Panc1 (cell line): ENCODE data around the gene APLP2. TPM values are rescaled to one million over a fixed set of nuclear protein-coding genes. Genes with fewer than 3 reads are reported as not detected.
"Not testable (repeated sequence)": the region's sequence is repeated elsewhere in the genome, so short reads cannot be mapped to it uniquely, and the experiment has no call there.

ENCODE experiments used
- ATAC-seq: fragments of 200-7000 bp; cut with Tn5 transposase; 2 replicates; pipeline ENCODE4 v1.9.1; 2020; ENCODE audit warnings: mild to moderate bottlenecking, moderate library complexity
- Bru-seq: library from RNA; stranded (reverse); fragments of 400-500 nt; gene quantifications from one replicate; lab custom pipeline; 2021; lab: Mats Ljungman, UMichigan
- BruChase-seq, 2 experiments: library from RNA; stranded (reverse); fragments of 400-500 nt; gene quantifications; one replicate each; lab custom pipeline; 2021; lab: Mats Ljungman, UMichigan
- BruUV-seq: library from RNA; stranded (reverse); fragments of 400-500 nt; replicated peaks from 2 replicates; lab custom pipeline; 2021; lab: Mats Ljungman, UMichigan
- CTCF ChIA-PET: fragments of 300-600 bp; sonication (Branson Sonifier 250); formaldehyde crosslinking; loops from one replicate; lab custom pipeline; 2022; ENCODE audit warnings: antibody characterized with exemption; lab: Charles Lee
- POLR2A ChIA-PET: fragments of 300-600 bp; sonication (Branson Sonifier 250); formaldehyde crosslinking; loops from one replicate; lab custom pipeline; 2022; ENCODE audit warnings: antibody characterized with exemption; lab: Charles Lee
- DNase-seq: peaks from one replicate; pipeline ENCODE4 v3.0.0-alpha.2; 2010; ENCODE audit warnings: low read depth, low spot score
- H3K27ac ChIP-seq: 2 replicates; pipeline ENCODE4 v1.5.1; 2011; ENCODE audit warnings: mild to moderate bottlenecking, low read length, inconsistent platforms
- H3K27me3 ChIP-seq: fragments of 200-500 bp; sonication (Bioruptor generic); 2 replicates; pipeline ENCODE4 v1.6.0; 2014; ENCODE audit warnings: low read length, inconsistent platforms; ENCODE audit not compliant: control insufficient read depth, insufficient read depth
- H3K36me3 ChIP-seq: fragments of 200-500 bp; sonication (Bioruptor generic); 2 replicates; pipeline ENCODE4 v1.5.1; 2014; ENCODE audit warnings: inconsistent platforms, mild to moderate bottlenecking, low read length, moderate library complexity; ENCODE audit not compliant: control insufficient read depth, insufficient read depth
- H3K4me1 ChIP-seq: 2 replicates; pipeline ENCODE4 v1.5.1; 2011; ENCODE audit warnings: inconsistent platforms, mild to moderate bottlenecking, low read length, moderate library complexity; ENCODE audit not compliant: control insufficient read depth, insufficient read depth
- H3K4me3 ChIP-seq, 2 experiments: 2 replicates each; pipeline ENCODE4 v1.5.1; 2011 to 2012; ENCODE audit warnings: low read depth in 2 of 2, low read length in 2 of 2, mild to moderate bottlenecking in 2 of 2, inconsistent platforms in 1 of 2, moderate library complexity in 1 of 2
- H3K9me3 ChIP-seq: fragments of 200-500 bp; sonication (Bioruptor generic); 2 replicates; pipeline ENCODE4 v1.5.1; 2014; ENCODE audit warnings: low read depth, mild to moderate bottlenecking, inconsistent platforms, low read length, moderate library complexity; ENCODE audit not compliant: control insufficient read depth, insufficient read depth
- POLR2AphosphoS5 ChIP-seq: IDR thresholded peaks from 2 replicates; pipeline ENCODE4 v1.6.1; 2012; ENCODE audit warnings: mild to moderate bottlenecking, low read depth, low read length, moderate library complexity
- SIN3A ChIP-seq: IDR thresholded peaks from 2 replicates; pipeline ENCODE4 v1.6.1; 2012; ENCODE audit warnings: low read depth, mild to moderate bottlenecking, low read length, moderate library complexity, borderline replicate concordance; ENCODE audit not compliant: insufficient read depth
- TCF7L2 ChIP-seq: IDR thresholded peaks from 2 replicates; pipeline ENCODE4 v1.6.1; 2011; ENCODE audit warnings: mild to moderate bottlenecking, low read depth, low read length, inconsistent platforms
- in situ Hi-C: cut with HindIII; loops from 2 replicates; pipeline ENCODE4 v1.10.0; 2016; ENCODE audit warnings: low sequenced_read_pairs, low pct_unique_long_range_greater_than_20kb
- intact Hi-C: fragments of 100-400 bp; cut with micrococcal nuclease; formaldehyde crosslinking; loops from one replicate; pipeline ENCODE4 v1.10.0; 2022; ENCODE audit not compliant: unreplicated experiment
- long read RNA-seq: library from polyadenylated mRNA; unstranded; transcript quantifications from one replicate; pipeline ENCODE4 v2.0.0, GENCODE V29; 2021; ENCODE audit not compliant: unreplicated experiment
- polyA plus RNA-seq: library from polyadenylated mRNA; unstranded; fragments of >200 nt; gene quantifications from one replicate; pipeline ENCODE4 v1.2.1, GENCODE V29; 2012; ENCODE audit warnings: missing spikeins; ENCODE audit not compliant: insufficient read length
- total RNA-seq: library from RNA; stranded (reverse); gene quantifications from one replicate; pipeline ENCODE4 v1.2.1, GENCODE V29; 2021; ENCODE audit not compliant: unreplicated experiment
- TF ChIP-seq, protein P1 (sequence below): fragments of 450-650 bp; IDR thresholded peaks from 2 replicates; pipeline ENCODE4 v1.5.1; 2017; ENCODE audit warnings: mild to moderate bottlenecking
- TF ChIP-seq, protein P2 (sequence below), 2 experiments: IDR thresholded peaks; 2 replicates each; pipeline ENCODE4 v1.6.1; 2011 to 2012; ENCODE audit warnings: low read depth in 2 of 2, control low read depth in 1 of 2, low read length in 1 of 2, mild to moderate bottlenecking in 1 of 2, moderate library complexity in 1 of 2; ENCODE audit not compliant: insufficient read depth in 1 of 2

APLP2 gene
- 589 TPM for total RNA-seq
- polyA plus RNA-seq, result 507 TPM
- Bru-seq, nascent RNA, result percentile 96 among the genes with signal in this experiment
- BruChase-seq, experiment 1, labeled RNA remaining after a 2-hour chase, result percentile 95 among the genes with signal in this experiment
- percentile 97 among the genes with signal in this experiment for BruChase-seq, experiment 2, labeled RNA remaining after a 6-hour chase
- long read RNA-seq, transcript APLP2-203 (17 exons, 3,270 nt), result minor isoform, 70 of 928 reads
- long read RNA-seq, transcript APLP2-210 (16 exons, 2,530 nt), result major isoform, 418 of 928 reads
- long read RNA-seq, transcript APLP2-201 (18 exons, 3,727 nt), result minor isoform, 6 of 928 reads
- long read RNA-seq, transcript APLP2-207 (2 exons, 1,590 nt), result minor isoform, 6 of 928 reads
- long read RNA-seq, partial matches to known transcripts, result 341 of 928 reads
- long read RNA-seq, other reads (novel, unspliced or antisense), result 83 of 928 reads

DNA sequence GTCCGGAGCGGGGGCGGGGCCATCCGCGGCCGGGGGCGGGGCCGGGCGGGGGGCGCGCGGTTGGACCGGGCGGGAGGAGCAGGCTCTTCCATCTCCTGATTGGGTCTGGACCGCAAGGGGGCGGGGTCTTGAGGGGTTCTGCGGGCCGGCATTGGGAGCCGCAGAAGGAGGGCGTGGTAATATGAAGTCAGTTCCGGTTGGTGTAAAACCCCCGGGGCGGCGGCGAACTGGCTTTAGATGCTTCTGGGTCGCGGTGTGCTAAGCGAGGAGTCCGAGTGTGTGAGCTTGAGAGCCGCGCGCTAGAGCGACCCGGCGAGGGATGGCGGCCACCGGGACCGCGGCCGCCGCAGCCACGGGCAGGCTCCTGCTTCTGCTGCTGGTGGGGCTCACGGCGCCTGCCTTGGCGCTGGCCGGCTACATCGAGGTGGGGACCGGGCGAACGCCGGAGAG lies at the start of gene APLP2:
Gene APLP2, plus strand, starts transcription at position 236 of the 450 bp plus-strand sequence. Its CDS starts 84 bp downstream, at position 320.
- Histone ChIP-seq H3K4me3 (peak within 1 kb of the TSS; percentile 71 to 73), H3K27ac (peak within 1 kb of the TSS; percentile 90), H3K36me3 (no peaks in the 10 kb centered on the region), H3K4me1 (peaks cover 18% of the 10 kb centered on the region; the same call in 1 of the 2 replicates), H3K9me3 (no peaks in the 10 kb centered on the region), H3K27me3 (no peaks in the 10 kb centered on the region)
- CTCF ChIA-PET, result interaction anchor here (1.0 kb wide), 1 partner anchor 63 kb away, joined by 4 read pairs; no protein-coding TSS in a partner anchor
- DNase-seq, result peak; percentile 90
- BruUV-seq, result no TSS peak
- in situ Hi-C loops (no loop called here), intact Hi-C loops (loop anchor here (2.0 kb wide), 1 partner anchor 67 kb away; the partner anchor contains the start of gene PRDM10)
- peak; percentile 92 for ATAC-seq
- POLR2A ChIA-PET, result interaction anchor here (0.7 to 1.2 kb wide), 3 partner anchors 9 to 109 kb away, joined by 3 to 4 read pairs (median 3); no protein-coding TSS in a partner anchor
- TF ChIP-seq POLR2AphosphoS5, result peak; percentile 99
- TF ChIP-seq, protein P1, sequence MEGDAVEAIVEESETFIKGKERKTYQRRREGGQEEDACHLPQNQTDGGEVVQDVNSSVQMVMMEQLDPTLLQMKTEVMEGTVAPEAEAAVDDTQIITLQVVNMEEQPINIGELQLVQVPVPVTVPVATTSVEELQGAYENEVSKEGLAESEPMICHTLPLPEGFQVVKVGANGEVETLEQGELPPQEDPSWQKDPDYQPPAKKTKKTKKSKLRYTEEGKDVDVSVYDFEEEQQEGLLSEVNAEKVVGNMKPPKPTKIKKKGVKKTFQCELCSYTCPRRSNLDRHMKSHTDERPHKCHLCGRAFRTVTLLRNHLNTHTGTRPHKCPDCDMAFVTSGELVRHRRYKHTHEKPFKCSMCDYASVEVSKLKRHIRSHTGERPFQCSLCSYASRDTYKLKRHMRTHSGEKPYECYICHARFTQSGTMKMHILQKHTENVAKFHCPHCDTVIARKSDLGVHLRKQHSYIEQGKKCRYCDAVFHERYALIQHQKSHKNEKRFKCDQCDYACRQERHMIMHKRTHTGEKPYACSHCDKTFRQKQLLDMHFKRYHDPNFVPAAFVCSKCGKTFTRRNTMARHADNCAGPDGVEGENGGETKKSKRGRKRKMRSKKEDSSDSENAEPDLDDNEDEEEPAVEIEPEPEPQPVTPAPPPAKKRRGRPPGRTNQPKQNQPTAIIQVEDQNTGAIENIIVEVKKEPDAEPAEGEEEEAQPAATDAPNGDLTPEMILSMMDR, result no peak
- TF ChIP-seq, protein P2, sequence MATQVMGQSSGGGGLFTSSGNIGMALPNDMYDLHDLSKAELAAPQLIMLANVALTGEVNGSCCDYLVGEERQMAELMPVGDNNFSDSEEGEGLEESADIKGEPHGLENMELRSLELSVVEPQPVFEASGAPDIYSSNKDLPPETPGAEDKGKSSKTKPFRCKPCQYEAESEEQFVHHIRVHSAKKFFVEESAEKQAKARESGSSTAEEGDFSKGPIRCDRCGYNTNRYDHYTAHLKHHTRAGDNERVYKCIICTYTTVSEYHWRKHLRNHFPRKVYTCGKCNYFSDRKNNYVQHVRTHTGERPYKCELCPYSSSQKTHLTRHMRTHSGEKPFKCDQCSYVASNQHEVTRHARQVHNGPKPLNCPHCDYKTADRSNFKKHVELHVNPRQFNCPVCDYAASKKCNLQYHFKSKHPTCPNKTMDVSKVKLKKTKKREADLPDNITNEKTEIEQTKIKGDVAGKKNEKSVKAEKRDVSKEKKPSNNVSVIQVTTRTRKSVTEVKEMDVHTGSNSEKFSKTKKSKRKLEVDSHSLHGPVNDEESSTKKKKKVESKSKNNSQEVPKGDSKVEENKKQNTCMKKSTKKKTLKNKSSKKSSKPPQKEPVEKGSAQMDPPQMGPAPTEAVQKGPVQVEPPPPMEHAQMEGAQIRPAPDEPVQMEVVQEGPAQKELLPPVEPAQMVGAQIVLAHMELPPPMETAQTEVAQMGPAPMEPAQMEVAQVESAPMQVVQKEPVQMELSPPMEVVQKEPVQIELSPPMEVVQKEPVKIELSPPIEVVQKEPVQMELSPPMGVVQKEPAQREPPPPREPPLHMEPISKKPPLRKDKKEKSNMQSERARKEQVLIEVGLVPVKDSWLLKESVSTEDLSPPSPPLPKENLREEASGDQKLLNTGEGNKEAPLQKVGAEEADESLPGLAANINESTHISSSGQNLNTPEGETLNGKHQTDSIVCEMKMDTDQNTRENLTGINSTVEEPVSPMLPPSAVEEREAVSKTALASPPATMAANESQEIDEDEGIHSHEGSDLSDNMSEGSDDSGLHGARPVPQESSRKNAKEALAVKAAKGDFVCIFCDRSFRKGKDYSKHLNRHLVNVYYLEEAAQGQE (IDR thresholded peaks at IDR 0.05; ENCODE audit: insufficient read depth in 1 of 2, low read depth in 2 of 2, low read length in 1 of 2), result no peak
- TF ChIP-seq SIN3A, result peak; percentile 70
- peak; percentile 81 for TF ChIP-seq TCF7L2

DNA sequence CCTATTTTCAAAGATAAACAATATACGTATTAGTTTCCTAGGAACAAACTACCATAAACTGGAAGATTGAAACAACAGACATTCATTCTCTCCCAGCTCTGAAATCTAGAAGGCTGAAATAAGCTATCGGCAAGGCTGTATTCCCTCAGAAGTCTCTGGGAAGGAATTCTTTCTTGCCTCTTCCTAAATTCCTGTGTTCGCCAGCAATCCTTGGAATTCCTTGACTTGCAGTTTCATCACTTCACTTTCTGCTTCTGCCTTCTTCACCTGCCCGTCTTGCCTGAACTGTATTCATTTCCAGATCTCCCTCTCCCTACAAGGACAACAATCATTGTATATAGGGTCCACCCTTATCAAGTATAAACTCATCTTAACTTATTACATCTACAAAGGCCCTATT lies 49.4 kb upstream of the APLP2 start:
- Histone ChIP-seq H3K4me3 (no peak overlapping the region), H3K36me3 (no peaks in the 10 kb centered on the region), H3K4me1 (peaks cover 17% of the 10 kb centered on the region), H3K27me3 (no peaks in the 10 kb centered on the region), H3K27ac (peak overlapping the region; percentile 29; the same call in 1 of the 2 replicates), H3K9me3 (no peaks in the 10 kb centered on the region)
- in situ Hi-C loops, result no loop called here
- CTCF ChIA-PET, result no interaction called here
- DNase-seq (no peak), ATAC-seq (no peak)
- no TSS peak for BruUV-seq
- POLR2A ChIA-PET, result no interaction called here
- intact Hi-C loops, result no loop called here
- no peak; the same call in 1 of the 2 replicates for TF ChIP-seq TCF7L2
- TF ChIP-seq, protein P2 (IDR thresholded peaks at IDR 0.05; ENCODE audit: insufficient read depth in 1 of 2, low read depth in 2 of 2, low read length in 1 of 2), result no peak
- TF ChIP-seq POLR2AphosphoS5, result no peak
- TF ChIP-seq, protein P1, result no peak
- TF ChIP-seq SIN3A, result no peak

DNA sequence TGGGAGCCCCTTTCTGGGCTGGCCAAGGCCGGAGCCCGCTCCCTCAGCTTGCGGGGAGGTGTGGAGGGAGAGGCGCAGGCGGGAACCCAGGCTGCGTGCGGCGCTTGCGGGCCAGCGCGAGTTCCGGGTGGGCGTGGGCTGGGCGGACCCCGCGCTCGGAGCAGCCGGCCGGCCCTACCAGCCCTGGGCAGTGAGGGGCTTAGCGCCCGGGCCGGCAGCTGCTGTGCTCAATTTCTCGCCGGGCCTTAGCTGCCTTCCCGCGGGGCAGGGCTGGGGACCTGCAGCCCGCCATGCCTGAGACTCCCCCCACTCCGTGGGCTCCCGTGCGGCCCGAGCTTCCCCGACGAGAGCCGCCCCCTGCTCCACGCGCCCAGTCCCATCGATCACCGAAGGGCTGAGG lies 48.1 kb upstream of the APLP2 start:
- H3K4me3 ChIP-seq, in situ Hi-C loops, H3K27me3 ChIP-seq, DNase-seq, intact Hi-C loops, H3K9me3 ChIP-seq, H3K27ac ChIP-seq, BruUV-seq, ATAC-seq, H3K36me3 ChIP-seq, CTCF ChIA-PET: not testable (repeated sequence)
- POLR2A ChIA-PET, result interaction anchor here (0.6 kb wide), 1 partner anchor 849 kb away, joined by 5 read pairs; no protein-coding TSS in a partner anchor
- H3K4me1 ChIP-seq, result peaks cover 17% of the 10 kb centered on the region
